A549 treated with Mapracorat at 1 μM for 4 hours (cell line): ENCODE results near the gene PTPRB. TPM values are rescaled to one million over a fixed set of nuclear protein-coding genes. Genes with fewer than 3 reads are reported as not detected.

ENCODE experiments used
- total RNA-seq: library from RNA; stranded (reverse); fragments of 200-300 nt; extraction: Qiagen RNA extraction; gene quantifications from 5 replicates; pipeline ENCODE4 v1.2.3, GENCODE V29; 2022

PTPRB gene
- total RNA-seq: 0.42 to 1.2 TPM (median 1.1 TPM) in 5 replicates

GRCh38 chr12:70637303-70638085 is at the start of gene PTPRB:
TSS of gene PTPRB (minus strand) at chr12:70637429. CDS start at chr12:70637395, 34 bp downstream.

